Tibial artery (tissue), 4 donors: Measurements from ENCODE around the gene BGN.
A peak's percentile ranks its signal among the peaks of the same experiment; 100 is the strongest.

Experiments used
- DNase-seq, 2 donors: peaks; one replicate each; pipeline ENCODE4 v3.0.0-alpha.2; 2019
- H3K27ac ChIP-seq, 2 donors: fragments of 200-600 bp; sonication (generic) in 1 of 2; 1 replicate in 1 of 2; 2 replicates in 1 of 2; pipeline ENCODE4 v1.5.1; 2018 to 2019; ENCODE audit warnings: mild to moderate bottlenecking in 1 of 2
- H3K27me3 ChIP-seq, 2 donors: fragments of 200-600 bp; sonication (generic) in 1 of 2; one replicate each; pipeline versions ENCODE4 v1.5.1 to v1.6.0; 2016 to 2019
- H3K36me3 ChIP-seq, 3 donors: fragments of 200-600 bp; sonication (generic) in 2 of 3; one replicate each; pipeline ENCODE4 v1.5.1; 2016 to 2019; ENCODE audit warnings: mild to moderate bottlenecking in 2 of 3
- H3K4me1 ChIP-seq, 4 donors: fragments of 200-600 bp; sonication (generic) in 2 of 4; 1 replicate in 3 of 4; 2 replicates in 1 of 4; pipeline ENCODE4 v1.5.1; 2016 to 2019
- H3K4me3 ChIP-seq, 2 donors: fragments of 200-600 bp; sonication (generic) in 1 of 2; 1 replicate in 1 of 2; 2 replicates in 1 of 2; pipeline ENCODE4 v1.5.1; 2018 to 2019; ENCODE audit warnings: mild to moderate bottlenecking in 2 of 2
- H3K9me3 ChIP-seq, 3 donors: fragments of 200-600 bp; sonication (generic) in 1 of 3; one replicate each; pipeline ENCODE4 v1.5.1; 2016 to 2019
- intact Hi-C: fragments of 100-400 bp; cut with DNase I; formaldehyde crosslinking; loops from one replicate; pipeline ENCODE4 v1.15.0; 2023; ENCODE audit warnings: low total_unique reads
- TF ChIP-seq, protein P1 (sequence below), 2 experiments: fragments of 200-600 bp in 1 of 2; fragments of 450-650 bp in 1 of 2; IDR thresholded peaks; one replicate each; pipeline ENCODE4 v1.5.1; 2017 to 2019; ENCODE audit warnings: antibody characterized with exemption in 2 of 2, mild to moderate bottlenecking in 1 of 2, moderate library complexity in 1 of 2

Gene BGN

DNA sequence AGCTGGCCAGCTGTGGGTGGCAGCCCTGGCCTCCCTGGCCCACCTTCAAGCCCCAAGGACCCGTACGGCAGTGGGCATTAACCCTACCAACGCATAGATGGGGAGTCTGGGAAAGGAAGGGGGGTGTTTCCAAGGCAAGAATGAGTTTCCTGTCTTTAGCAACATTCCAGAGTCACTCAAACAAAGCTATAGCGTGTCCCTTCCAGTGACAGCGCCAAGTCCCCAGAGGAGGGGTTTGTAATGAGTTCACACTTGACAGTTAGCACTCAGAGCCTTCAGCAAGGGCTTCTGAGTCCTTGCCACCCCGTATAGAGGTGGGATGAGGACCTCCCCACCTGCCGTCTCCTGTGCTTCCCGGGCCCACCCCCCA lies 1.8 kb downstream of the BGN start:
- TF ChIP-seq, protein P1, sequence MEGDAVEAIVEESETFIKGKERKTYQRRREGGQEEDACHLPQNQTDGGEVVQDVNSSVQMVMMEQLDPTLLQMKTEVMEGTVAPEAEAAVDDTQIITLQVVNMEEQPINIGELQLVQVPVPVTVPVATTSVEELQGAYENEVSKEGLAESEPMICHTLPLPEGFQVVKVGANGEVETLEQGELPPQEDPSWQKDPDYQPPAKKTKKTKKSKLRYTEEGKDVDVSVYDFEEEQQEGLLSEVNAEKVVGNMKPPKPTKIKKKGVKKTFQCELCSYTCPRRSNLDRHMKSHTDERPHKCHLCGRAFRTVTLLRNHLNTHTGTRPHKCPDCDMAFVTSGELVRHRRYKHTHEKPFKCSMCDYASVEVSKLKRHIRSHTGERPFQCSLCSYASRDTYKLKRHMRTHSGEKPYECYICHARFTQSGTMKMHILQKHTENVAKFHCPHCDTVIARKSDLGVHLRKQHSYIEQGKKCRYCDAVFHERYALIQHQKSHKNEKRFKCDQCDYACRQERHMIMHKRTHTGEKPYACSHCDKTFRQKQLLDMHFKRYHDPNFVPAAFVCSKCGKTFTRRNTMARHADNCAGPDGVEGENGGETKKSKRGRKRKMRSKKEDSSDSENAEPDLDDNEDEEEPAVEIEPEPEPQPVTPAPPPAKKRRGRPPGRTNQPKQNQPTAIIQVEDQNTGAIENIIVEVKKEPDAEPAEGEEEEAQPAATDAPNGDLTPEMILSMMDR (IDR thresholded peaks at IDR 0.05) = no peak
- Histone ChIP-seq H3K36me3 (no peaks in the 10 kb centered on the region), H3K4me3 (peak overlapping the region; percentile 64 to 69), H3K27ac (peak overlapping the region; percentile 86 to 93), H3K9me3 (no peaks in the 10 kb centered on the region), H3K27me3 (no peaks in the 10 kb centered on the region), H3K4me1 (peaks cover 0 to 64% (median 45%) of the 10 kb centered on the region in 4 donors)
- DNase-seq = no peak
- intact Hi-C loops = no loop called here

DNA sequence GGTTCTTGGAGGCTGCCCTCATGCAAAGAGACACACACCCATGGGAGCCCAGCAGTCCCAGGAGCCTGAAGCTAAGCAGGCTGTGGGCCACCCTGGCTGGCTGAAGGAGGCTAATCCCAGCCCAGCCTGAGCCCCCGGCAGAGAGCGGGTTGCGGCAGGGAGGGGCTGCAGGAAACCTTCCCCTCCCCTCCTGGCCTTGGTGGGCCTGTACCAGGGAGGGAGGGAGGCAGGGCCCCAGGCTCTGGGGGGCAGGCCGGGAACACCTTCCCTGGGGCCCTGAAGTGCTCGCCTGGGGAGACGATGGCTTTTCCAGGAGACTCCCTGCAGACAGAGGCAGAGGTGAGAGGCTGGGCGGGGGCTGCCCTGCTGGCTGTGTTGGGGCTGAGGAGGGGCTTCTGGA lies 3.7 kb downstream of the BGN start:
- Histone ChIP-seq H3K27me3 (no peaks in the 10 kb centered on the region), H3K27ac (peak overlapping the region; percentile 74 to 85), H3K9me3 (no peaks in the 10 kb centered on the region), H3K4me1 (peaks cover 0 to 68% (median 57%) of the 10 kb centered on the region in 4 donors), H3K36me3 (no peaks in the 10 kb centered on the region), H3K4me3 (peak overlapping the region; percentile 41 to 43)
- TF ChIP-seq, protein P1 (IDR thresholded peaks at IDR 0.05) = no peak
- DNase-seq = no peak
- intact Hi-C loops = no loop called here

DNA sequence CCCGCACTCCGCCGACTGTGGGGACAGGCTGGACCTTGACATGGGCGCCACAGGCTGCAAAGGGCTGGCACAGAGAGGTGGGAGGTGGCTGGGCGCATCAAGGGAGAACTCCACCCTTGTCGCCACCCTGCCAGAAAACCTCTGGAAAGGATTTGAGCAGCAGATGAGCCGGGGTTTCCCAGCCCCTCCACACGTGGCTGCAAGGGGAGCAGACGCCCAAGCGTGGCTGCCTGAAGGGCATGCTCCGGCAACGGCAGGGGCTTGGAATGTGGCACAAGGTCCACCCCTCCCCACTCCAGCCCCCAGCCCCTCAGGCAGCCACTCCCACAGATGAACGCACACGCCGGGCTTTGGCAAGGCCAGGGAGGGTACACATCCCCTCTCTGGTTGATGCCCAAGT lies 4.6 kb downstream of the BGN start:
- TF ChIP-seq, protein P1 (IDR thresholded peaks at IDR 0.05) = no peak
- Histone ChIP-seq H3K4me1 (peaks cover 0 to 62% (median 52%) of the 10 kb centered on the region in 4 donors), H3K27ac (peak overlapping the region; percentile 54 to 85), H3K36me3 (no peaks in the 10 kb centered on the region), H3K4me3 (peak overlapping the region; percentile 41 to 43), H3K9me3 (no peaks in the 10 kb centered on the region), H3K27me3 (no peaks in the 10 kb centered on the region)
- peak in 1 of 2 donors; percentile 87 for DNase-seq
- intact Hi-C loops = no loop called here

DNA sequence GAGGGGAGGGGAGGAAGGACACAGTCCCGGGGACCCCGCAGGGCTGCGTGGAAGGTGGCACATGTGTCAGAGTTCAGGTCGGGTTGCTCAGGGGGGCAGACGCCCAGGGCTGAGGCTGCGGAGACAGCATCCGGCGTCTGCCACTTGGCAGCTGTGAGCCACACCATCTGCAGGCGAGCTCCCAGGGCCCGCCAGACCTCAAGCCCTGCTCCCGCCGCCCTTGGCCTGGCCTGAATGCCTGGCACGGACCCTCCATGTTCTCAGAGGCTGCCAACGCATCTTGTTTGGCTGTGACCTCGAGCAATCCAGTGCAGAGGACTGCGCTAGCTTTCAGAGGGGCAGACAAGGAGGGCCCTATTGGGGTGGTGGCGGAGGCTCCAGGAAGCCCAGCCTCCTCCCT lies 5.1 kb downstream of the BGN start:
- intact Hi-C loops = no loop called here

DNA sequence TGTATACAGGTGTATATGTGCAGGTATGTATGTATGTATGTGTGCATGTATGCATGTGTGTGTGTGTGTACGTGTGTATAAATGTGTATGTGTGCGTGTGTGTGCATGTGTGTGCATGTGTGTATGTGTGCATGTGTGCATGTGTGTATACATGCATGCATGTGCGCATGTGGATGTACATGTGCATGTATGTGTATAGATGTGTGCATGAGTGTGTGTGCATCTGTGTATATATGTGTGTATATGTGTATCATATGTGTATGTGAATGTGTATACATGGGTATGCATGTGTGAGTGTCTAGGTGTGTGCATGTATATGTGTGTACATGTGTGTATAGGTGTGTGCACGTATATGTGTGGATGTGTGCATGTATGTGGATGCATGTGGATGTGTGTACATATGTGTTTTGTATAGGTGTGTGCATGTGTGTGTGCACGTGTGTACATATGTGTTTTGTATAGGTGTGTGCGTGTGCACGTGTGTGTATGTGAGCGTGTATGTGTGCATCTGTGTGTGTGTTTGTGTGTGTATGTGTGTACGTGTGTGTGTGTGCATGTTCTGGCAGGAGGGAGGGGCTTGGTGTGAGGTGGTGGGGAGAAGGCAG lies 6.0 kb downstream of the BGN start:
- intact Hi-C loops = no loop called here
- TF ChIP-seq, protein P1 (IDR thresholded peaks at IDR 0.05) = no peak
- Histone ChIP-seq H3K4me1 (peaks cover 0 to 62% (median 51%) of the 10 kb centered on the region in 4 donors), H3K36me3 (peaks cover 0 to 8% (median 4%) of the 10 kb centered on the region in 3 donors), H3K4me3 (peak overlapping the region in 1 of 2 donors; percentile 43), H3K27me3 (no peaks in the 10 kb centered on the region), H3K9me3 (no peaks in the 10 kb centered on the region), H3K27ac (peak overlapping the region; percentile 88 to 91)
- DNase-seq = no peak

More for the DNA sequence above, 5.1 kb downstream of the BGN start:
- no peaks in the 10 kb centered on the region for H3K27me3 ChIP-seq
- peaks cover 0 to 62% (median 51%) of the 10 kb centered on the region in 4 donors for H3K4me1 ChIP-seq
- H3K36me3 ChIP-seq = peaks cover 0 to 3% (median 0%) of the 10 kb centered on the region in 3 donors
- TF ChIP-seq, protein P1 (IDR thresholded peaks at IDR 0.05) = no peak
- H3K9me3 ChIP-seq = no peaks in the 10 kb centered on the region
- peak overlapping the region; percentile 54 to 85 for H3K27ac ChIP-seq
- peak overlapping the region; percentile 41 to 43 for H3K4me3 ChIP-seq
- DNase-seq = peak; percentile 52 to 84
